Osteoblast (primary cell): Measurements from ENCODE around the gene CAMK2G. TPM values are rescaled to one million over a fixed set of nuclear protein-coding genes. Genes with fewer than 3 reads are reported as not detected.
"Not testable (repeated sequence)": the region's sequence is repeated elsewhere in the genome, so short reads cannot be mapped to it uniquely, and the experiment has no call there.

Source experiments
- DNase-seq: peaks from one replicate; pipeline ENCODE4 v3.0.0; 2011; ENCODE audit warnings: low spot score, mixed read lengths; ENCODE audit not compliant: insufficient read length; ENCODE audit errors: missing footprints
- H2AFZ ChIP-seq: 2 replicates; pipeline ENCODE4 v1.6.0; 2011; ENCODE audit warnings: mild to moderate bottlenecking, low read length
- H3K27ac ChIP-seq: 2 replicates; pipeline ENCODE4 v1.5.1; 2011; ENCODE audit warnings: mild to moderate bottlenecking, low read depth, low read length, moderate library complexity
- H3K27me3 ChIP-seq: 2 replicates; pipeline ENCODE4 v1.6.0; 2012; ENCODE audit warnings: mild to moderate bottlenecking, control low read depth, inconsistent platforms, low read length, moderate library complexity; ENCODE audit not compliant: insufficient read depth
- H3K36me3 ChIP-seq: 2 replicates; pipeline ENCODE4 v1.5.1; 2011; ENCODE audit warnings: mild to moderate bottlenecking, low read length, control low read depth, moderate library complexity; ENCODE audit not compliant: insufficient read depth
- H3K4me1 ChIP-seq: 2 replicates; pipeline ENCODE4 v1.5.1; 2011; ENCODE audit warnings: mild to moderate bottlenecking, low read length, control low read depth, moderate library complexity; ENCODE audit not compliant: insufficient read depth
- H3K4me2 ChIP-seq: 2 replicates; pipeline ENCODE4 v1.6.0; 2011; ENCODE audit warnings: mild to moderate bottlenecking, low read length; ENCODE audit not compliant: insufficient read depth
- H3K4me3 ChIP-seq: fragments of 200-600 bp; sonication (generic); 3 replicates; pipeline ENCODE4 v1.5.1; 2012; ENCODE audit warnings: mild to moderate bottlenecking, low read length, inconsistent platforms; ENCODE audit not compliant: insufficient read depth
- H3K79me2 ChIP-seq: 2 replicates; pipeline ENCODE4 v1.6.0; 2012; ENCODE audit warnings: mild to moderate bottlenecking, low read length, control low read depth, inconsistent platforms; ENCODE audit not compliant: insufficient read depth
- H3K9me3 ChIP-seq: 2 replicates; pipeline ENCODE4 v1.5.1; 2011; ENCODE audit warnings: low read depth, low read length, control low read depth
- H4K20me1 ChIP-seq: 2 replicates; pipeline ENCODE4 v1.6.0; 2012; ENCODE audit warnings: mild to moderate bottlenecking, low read length, control low read depth; ENCODE audit not compliant: insufficient read depth
- total RNA-seq: library from RNA; depleted of rRNA; stranded (reverse); fragments of >200 nt; gene quantifications from 2 replicates; pipeline ENCODE4 v1.2.3, GENCODE V29; 2012
- TF ChIP-seq, protein P1 (sequence below): IDR thresholded peaks from 2 replicates; pipeline ENCODE4 v1.5.1; 2011; ENCODE audit warnings: mild to moderate bottlenecking, low read depth, low read length, moderate library complexity; ENCODE audit errors: extremely low read depth

The CAMK2G gene
- total RNA-seq, 1 donor, result 22.4 TPM

DNA sequence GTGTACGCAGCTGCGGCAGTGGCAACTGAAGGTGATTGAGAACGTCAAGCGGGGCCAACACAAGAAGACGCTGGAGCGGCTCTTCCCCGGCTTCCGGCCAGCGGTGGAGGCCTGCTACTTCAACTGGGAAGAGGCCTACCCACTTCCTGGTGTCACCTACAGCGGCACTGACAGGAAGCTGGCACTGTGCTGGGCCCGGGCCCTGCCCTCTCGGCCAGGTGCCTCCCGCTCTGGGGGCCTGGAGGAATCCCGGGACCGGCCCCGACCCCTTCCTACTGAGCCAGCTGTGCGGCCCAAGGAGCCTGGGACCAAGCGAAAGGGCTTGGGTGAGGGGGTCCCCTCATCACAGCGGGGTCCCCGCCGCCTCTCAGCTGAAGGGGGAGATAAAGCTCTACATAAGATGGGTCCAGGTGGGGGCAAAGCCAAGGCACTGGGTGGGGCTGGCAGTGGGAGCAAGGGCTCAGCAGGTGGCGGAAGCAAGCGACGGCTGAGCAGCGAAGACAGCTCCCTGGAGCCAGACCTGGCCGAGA, 82.4 kb downstream of the CAMK2G start:
- TF ChIP-seq, protein P1, sequence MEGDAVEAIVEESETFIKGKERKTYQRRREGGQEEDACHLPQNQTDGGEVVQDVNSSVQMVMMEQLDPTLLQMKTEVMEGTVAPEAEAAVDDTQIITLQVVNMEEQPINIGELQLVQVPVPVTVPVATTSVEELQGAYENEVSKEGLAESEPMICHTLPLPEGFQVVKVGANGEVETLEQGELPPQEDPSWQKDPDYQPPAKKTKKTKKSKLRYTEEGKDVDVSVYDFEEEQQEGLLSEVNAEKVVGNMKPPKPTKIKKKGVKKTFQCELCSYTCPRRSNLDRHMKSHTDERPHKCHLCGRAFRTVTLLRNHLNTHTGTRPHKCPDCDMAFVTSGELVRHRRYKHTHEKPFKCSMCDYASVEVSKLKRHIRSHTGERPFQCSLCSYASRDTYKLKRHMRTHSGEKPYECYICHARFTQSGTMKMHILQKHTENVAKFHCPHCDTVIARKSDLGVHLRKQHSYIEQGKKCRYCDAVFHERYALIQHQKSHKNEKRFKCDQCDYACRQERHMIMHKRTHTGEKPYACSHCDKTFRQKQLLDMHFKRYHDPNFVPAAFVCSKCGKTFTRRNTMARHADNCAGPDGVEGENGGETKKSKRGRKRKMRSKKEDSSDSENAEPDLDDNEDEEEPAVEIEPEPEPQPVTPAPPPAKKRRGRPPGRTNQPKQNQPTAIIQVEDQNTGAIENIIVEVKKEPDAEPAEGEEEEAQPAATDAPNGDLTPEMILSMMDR, result no peak
- peak; percentile 42 for DNase-seq
- no peak overlapping the region for H3K4me2 ChIP-seq

GRCh38 chr10:73790886-73791625, 83.3 kb downstream of the CAMK2G start:
- Histone ChIP-seq H3K79me2 (peaks cover 45% of the 10 kb centered on the region), H3K4me1 (peaks cover 8% of the 10 kb centered on the region), H3K4me3 (no peak overlapping the region), H3K27ac (no peak overlapping the region), H3K9me3 (no peaks in the 10 kb centered on the region), H4K20me1 (peaks cover 31% of the 10 kb centered on the region), H3K27me3 (no peaks in the 10 kb centered on the region), H3K4me2 (no peak overlapping the region), H3K36me3 (peaks cover 68% of the 10 kb centered on the region), H2AFZ (no peak overlapping the region)
- TF ChIP-seq, protein P1, result no peak
- DNase-seq, result peak; percentile 52

More for the DNA sequence above, 82.4 kb downstream of the CAMK2G start:
- Histone ChIP-seq H3K27ac (no peak overlapping the region), H3K4me3 (no peak overlapping the region), H4K20me1 (peaks cover 24% of the 10 kb centered on the region), H3K27me3 (no peaks in the 10 kb centered on the region), H3K9me3 (no peaks in the 10 kb centered on the region), H2AFZ (no peak overlapping the region), H3K4me1 (peaks cover 4% of the 10 kb centered on the region), H3K79me2 (peaks cover 37% of the 10 kb centered on the region), H3K36me3 (peaks cover 76% of the 10 kb centered on the region)

GRCh38 chr10:73789659-73790055, 84.7 kb downstream of the CAMK2G start:
- Histone ChIP-seq H3K4me1 (peaks cover 12% of the 10 kb centered on the region), H3K36me3 (peaks cover 56% of the 10 kb centered on the region), H2AFZ (no peak overlapping the region), H4K20me1 (peaks cover 34% of the 10 kb centered on the region), H3K79me2 (peaks cover 50% of the 10 kb centered on the region), H3K9me3 (no peaks in the 10 kb centered on the region), H3K4me3 (no peak overlapping the region), H3K27me3 (no peaks in the 10 kb centered on the region), H3K27ac (no peak overlapping the region), H3K4me2 (no peak overlapping the region)
- peak; percentile 68 for DNase-seq
- TF ChIP-seq, protein P1, result no peak

- TF ChIP-seq, protein P1, result no peak
- DNase-seq, result peak; percentile 70
- no peak overlapping the region for H3K4me2 ChIP-seq
- peaks cover 51% of the 10 kb centered on the region for H3K79me2 ChIP-seq
- H2AFZ ChIP-seq, result no peak overlapping the region
- H3K4me3 ChIP-seq, result no peak overlapping the region
- no peaks in the 10 kb centered on the region for H3K27me3 ChIP-seq
- peaks cover 50% of the 10 kb centered on the region for H3K36me3 ChIP-seq
- H3K27ac ChIP-seq, result no peak overlapping the region
- H3K4me1 ChIP-seq, result peaks cover 13% of the 10 kb centered on the region
- H3K9me3 ChIP-seq, result no peaks in the 10 kb centered on the region
- peaks cover 34% of the 10 kb centered on the region for H4K20me1 ChIP-seq
Measured at GRCh38 chr10:73788864-73789658, 85.3 kb downstream of the CAMK2G start.

- not testable (repeated sequence) for H3K27me3 ChIP-seq, H3K27ac ChIP-seq, H3K9me3 ChIP-seq, H2AFZ ChIP-seq
- Histone ChIP-seq H3K4me2 (peak overlapping the region; percentile 94), H3K4me1 (peaks cover 23% of the 10 kb centered on the region), H3K36me3 (peaks cover 33% of the 10 kb centered on the region), H3K79me2 (peaks cover 69% of the 10 kb centered on the region), H4K20me1 (peaks cover 34% of the 10 kb centered on the region), H3K4me3 (peak overlapping the region; percentile 91)
- DNase-seq, result peak; percentile 34
Measured at GRCh38 chr10:73787031-73787800, 87.1 kb downstream of the CAMK2G start.
